IMR-90 (cell line): ENCODE measurements around the gene AMOTL1. TPM values are rescaled to one million over a fixed set of nuclear protein-coding genes. Genes with fewer than 3 reads are reported as not detected.

Experiments
- ATAC-seq: fragments of 200-7000 bp; cut with Tn5 transposase; 2 replicates; pipeline ENCODE4 v1.9.1; 2020; ENCODE audit warnings: low read depth, mild to moderate bottlenecking, moderate library complexity
- BruUV-seq: library from RNA; stranded (reverse); fragments of 400-500 nt; replicated peaks from 2 replicates; lab custom pipeline; 2021; lab: Mats Ljungman, UMichigan
- CTCF ChIA-PET: fragments of 300-600 bp; formaldehyde crosslinking; extraction: SDS; loops from one replicate; lab custom pipeline; 2021; ENCODE audit warnings: antibody characterized with exemption; lab: Yijun Ruan, JAX
- POLR2A ChIA-PET: fragments of 300-600 bp; sonication (Branson Sonifier 250); formaldehyde crosslinking; loops from one replicate; lab custom pipeline; 2022; ENCODE audit warnings: antibody characterized with exemption; ENCODE audit not compliant: unreplicated experiment; lab: Charles Lee
- DNase-seq: peaks from one replicate; pipeline ENCODE4 v3.0.0; 2013
- H2AFZ ChIP-seq: replicated peaks from 2 replicates; pipeline ENCODE3; 2013; ENCODE audit warnings: low read length, mild to moderate bottlenecking; ENCODE audit not compliant: poor library complexity
- H2AK5ac ChIP-seq: 2 replicates; pipeline ENCODE4 v1.6.1; 2013; ENCODE audit warnings: low read depth, low read length, inconsistent platforms
- H2AK9ac ChIP-seq: replicated peaks from 2 replicates; pipeline ENCODE3; 2013; ENCODE audit warnings: mild to moderate bottlenecking, low read depth, low read length, moderate library complexity; ENCODE audit not compliant: poor library complexity
- H2BK120ac ChIP-seq: 2 replicates; pipeline ENCODE4 v1.6.1; 2013; ENCODE audit warnings: low read depth, low read length, inconsistent platforms
- H2BK15ac ChIP-seq: 3 replicates; pipeline ENCODE4 v1.6.1; 2013; ENCODE audit warnings: low read depth, low read length, inconsistent platforms
- H2BK20ac ChIP-seq: 2 replicates; pipeline ENCODE4 v1.6.1; 2013; ENCODE audit warnings: low read depth, mild to moderate bottlenecking, inconsistent platforms, low read length, moderate library complexity
- H2BK5ac ChIP-seq: 2 replicates; pipeline ENCODE4 v1.6.1; 2013; ENCODE audit warnings: mild to moderate bottlenecking, low read depth, low read length, inconsistent platforms; ENCODE audit not compliant: poor library complexity, severe bottlenecking
- H3K14ac ChIP-seq: replicated peaks from 2 replicates; pipeline ENCODE4 v1.6.1; 2013; ENCODE audit warnings: low read depth, low read length, inconsistent platforms
- H3K18ac ChIP-seq: 2 replicates; pipeline ENCODE4 v1.6.1; 2013; ENCODE audit warnings: low read depth, low read length, control low read depth
- H3K23ac ChIP-seq: 2 replicates; pipeline ENCODE4 v1.6.1; 2013; ENCODE audit warnings: low read depth, low read length, inconsistent platforms
- H3K27ac ChIP-seq: 2 replicates; pipeline ENCODE4 v1.5.1; 2013; ENCODE audit warnings: mild to moderate bottlenecking, control low read depth, low read length; ENCODE audit not compliant: insufficient read depth
- H3K27me3 ChIP-seq: 2 replicates; pipeline ENCODE4 v1.6.1; 2013; ENCODE audit warnings: low read length; ENCODE audit not compliant: control insufficient read depth, insufficient read depth
- H3K36me3 ChIP-seq: 2 replicates; pipeline ENCODE4 v1.6.1; 2013; ENCODE audit warnings: low read length, mixed read lengths; ENCODE audit not compliant: control insufficient read depth, insufficient read depth
- H3K4ac ChIP-seq: 2 replicates; pipeline ENCODE4 v1.6.1; 2013; ENCODE audit warnings: low read depth, low read length, inconsistent platforms
- H3K4me1 ChIP-seq: 2 replicates; pipeline ENCODE4 v1.6.1; 2013; ENCODE audit warnings: low read length, mixed read lengths; ENCODE audit not compliant: control insufficient read depth, insufficient read depth
- H3K4me2 ChIP-seq: 2 replicates; pipeline ENCODE4 v1.6.1; 2013; ENCODE audit warnings: low read depth, mild to moderate bottlenecking, control low read depth, low read length, moderate library complexity
- H3K4me3 ChIP-seq: 2 replicates; pipeline ENCODE4 v1.5.1; 2013; ENCODE audit warnings: low read depth, mild to moderate bottlenecking, control low read depth, low read length, moderate library complexity; ENCODE audit not compliant: insufficient read depth
- H3K56ac ChIP-seq: 2 replicates; pipeline ENCODE4 v1.6.1; 2013; ENCODE audit warnings: low read length, inconsistent platforms; ENCODE audit not compliant: insufficient read depth; ENCODE audit errors: extremely low read depth
- H3K79me1 ChIP-seq, 2 experiments: 2 replicates each; pipeline ENCODE4 v1.6.1; 2013; ENCODE audit warnings: low read length in 2 of 2, inconsistent platforms in 1 of 2, low read depth in 1 of 2
- H3K9ac ChIP-seq: 2 replicates; pipeline ENCODE4 v1.6.1; 2013; ENCODE audit warnings: low read depth, low read length, control low read depth
- H3K9me1 ChIP-seq: 2 replicates; pipeline ENCODE4 v1.6.1; 2013; ENCODE audit warnings: low read length, inconsistent platforms; ENCODE audit not compliant: insufficient read depth
- H3K9me3 ChIP-seq: 2 replicates; pipeline ENCODE4 v1.6.1; 2013; ENCODE audit warnings: low read length; ENCODE audit not compliant: control insufficient read depth, insufficient read depth
- H4K20me1 ChIP-seq: 2 replicates; pipeline ENCODE4 v1.6.1; 2013; ENCODE audit warnings: low read length, inconsistent platforms; ENCODE audit not compliant: insufficient read depth
- H4K5ac ChIP-seq: 2 replicates; pipeline ENCODE4 v1.6.1; 2013; ENCODE audit warnings: mild to moderate bottlenecking, low read depth, low read length, control low read depth
- H4K8ac ChIP-seq, 2 experiments: 2 replicates each; pipeline ENCODE4 v1.6.1; 2013; ENCODE audit warnings: low read depth in 2 of 2, low read length in 2 of 2, control low read depth in 1 of 2, inconsistent platforms in 1 of 2
- H4K91ac ChIP-seq: 2 replicates; pipeline ENCODE4 v1.6.1; 2013; ENCODE audit warnings: low read depth, low read length, inconsistent platforms; ENCODE audit not compliant: insufficient read depth
- CHD1 ChIP-seq: IDR thresholded peaks from 2 replicates; pipeline ENCODE4 v1.6.1; 2012; ENCODE audit warnings: low read depth, low read length, improper control_type of control experiment
- FOS ChIP-seq: fragments of 150-350 bp; IDR thresholded peaks from 2 replicates; pipeline ENCODE4 v1.6.1; 2016; ENCODE audit warnings: low read depth, low read length
- MXI1 ChIP-seq: IDR thresholded peaks from 2 replicates; pipeline ENCODE4 v1.6.1; 2012; ENCODE audit warnings: low read depth, mild to moderate bottlenecking, low read length, moderate library complexity, borderline replicate concordance
- NFE2L2 ChIP-seq: fragments of 150-350 bp; IDR thresholded peaks from 2 replicates; pipeline ENCODE4 v1.6.1; 2016; ENCODE audit warnings: low read depth, mild to moderate bottlenecking, low read length
- POLR2A ChIP-seq: IDR thresholded peaks from 2 replicates; pipeline ENCODE4 v1.6.1; 2012; ENCODE audit warnings: mild to moderate bottlenecking, low read depth, low read length
- RCOR1 ChIP-seq: IDR thresholded peaks from 2 replicates; pipeline ENCODE4 v1.6.1; 2012; ENCODE audit warnings: mild to moderate bottlenecking, low read length, improper control_type of control experiment; ENCODE audit not compliant: insufficient replicate concordance
- RFX5 ChIP-seq: IDR thresholded peaks from 2 replicates; pipeline ENCODE4 v1.8.0; 2012; ENCODE audit warnings: low read depth, mild to moderate bottlenecking, low read length, moderate library complexity
- SMC3 ChIP-seq: fragments of 150-350 bp; IDR thresholded peaks from 2 replicates; pipeline ENCODE4 v1.6.1; 2016; ENCODE audit warnings: low read depth, mild to moderate bottlenecking, antibody characterized with exemption, low read length, moderate library complexity
- WGBS, 2 experiments: methylation state at CpG; one replicate each; pipeline versions ENCODE4 v1.1.5 to v1.1.7; 2013; ENCODE audit warnings: missing lambda C conversion rate in 2 of 2; ENCODE audit not compliant: insufficient read length in 1 of 2; ENCODE audit errors: extremely low coverage in 2 of 2; 5-methylcytosine and 5-hydroxymethylcytosine counted together
- dilution Hi-C: fragments of 300-500 bp; cut with HindIII; formaldehyde crosslinking; loops from one replicate; pipeline ENCODE4 v1.14.3; 2018; ENCODE audit warnings: low sequenced_read_pairs; ENCODE audit not compliant: unreplicated experiment
- in situ Hi-C: fragments of 300-500 bp; cut with MboI; formaldehyde crosslinking; loops from 3 replicates; pipeline ENCODE4 v1.14.3; 2019; ENCODE audit warnings: low sequenced_read_pairs, inconsistent platforms, mixed read lengths
- intact Hi-C: fragments of 100-400 bp; cut with micrococcal nuclease; formaldehyde crosslinking; loops from 2 replicates; pipeline ENCODE4 v1.10.0; 2022
- polyA plus RNA-seq, 3 experiments: library from polyadenylated mRNA; depleted of rRNA; stranded (reverse); fragments of >200 nt; gene quantifications; 2 replicates each; pipeline ENCODE4 v1.2.3, GENCODE V29; 2012; ENCODE audit warnings: low replicate concordance in 1 of 3
- total RNA-seq: library from RNA; depleted of rRNA; stranded (reverse); fragments of >200 nt; gene quantifications from 2 replicates; pipeline ENCODE4 v1.2.3, GENCODE V29; 2012
- TF ChIP-seq, protein P1 (sequence below): fragments of 150-350 bp; IDR thresholded peaks from 2 replicates; pipeline ENCODE4 v1.6.1; 2016; ENCODE audit warnings: low read depth, mild to moderate bottlenecking, low read length, moderate library complexity, borderline replicate concordance
- TF ChIP-seq, protein P2 (sequence below): fragments of 150-350 bp; IDR thresholded peaks from 2 replicates; pipeline ENCODE4 v1.6.1; 2017; ENCODE audit warnings: mild to moderate bottlenecking, antibody characterized with exemption, low read length, low read depth
- TF ChIP-seq, protein P3 (sequence below): conservative IDR thresholded peaks from 2 replicates; pipeline ENCODE4 v1.5.1; 2012; ENCODE audit warnings: mild to moderate bottlenecking, low read depth, low read length, improper control_type of control experiment

The AMOTL1 gene
- total and polyA plus RNA-seq, 2 of the 4 experiments (the other 2 are of a cell fraction), result 18.6 to 49.5 TPM

DNA sequence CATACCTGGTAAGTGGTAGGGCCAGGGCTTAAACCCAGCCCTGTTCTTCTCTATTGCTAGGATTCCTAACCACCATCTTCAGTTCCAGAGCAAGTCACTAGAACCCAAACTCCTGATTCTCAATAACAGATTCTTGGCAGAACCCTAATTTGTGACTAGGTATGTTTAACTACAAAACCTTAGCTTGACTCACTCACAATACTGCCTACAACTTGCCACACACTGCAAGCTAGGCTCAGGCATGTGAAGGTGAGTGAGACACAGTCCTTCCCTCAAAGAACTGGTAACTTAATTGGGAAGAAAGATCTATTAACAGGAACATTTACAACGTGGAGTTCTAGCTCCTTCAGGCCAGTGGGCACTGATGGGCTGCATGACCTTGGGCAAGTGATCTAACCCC, 14.5 kb upstream of the AMOTL1 start:
- Histone ChIP-seq H2BK15ac (no peak overlapping the region), H2BK120ac (no peak overlapping the region), H3K9me1 (no peaks in the 10 kb centered on the region; the same call in 1 of the 2 replicates), H3K14ac (no peak overlapping the region), H3K27ac (no peak overlapping the region), H2BK20ac (no peak overlapping the region), H4K5ac (no peak overlapping the region), H3K9me3 (no peaks in the 10 kb centered on the region), H3K4me3 (no peak overlapping the region), H2AFZ (no peak overlapping the region), H3K36me3 (no peaks in the 10 kb centered on the region), H2AK5ac (no peak overlapping the region), H3K23ac (no peak overlapping the region), H3K56ac (no peak overlapping the region), H3K9ac (no peak overlapping the region), H2AK9ac (no peak overlapping the region), H3K4me1 (peaks cover 10% of the 10 kb centered on the region), H3K4me2 (no peak overlapping the region), H4K8ac (no peak overlapping the region), H4K91ac (no peak overlapping the region), H3K79me1 (no peaks in the 10 kb centered on the region), H3K18ac (no peak overlapping the region), H2BK5ac (no peak overlapping the region), H4K20me1 (no peaks in the 10 kb centered on the region), H3K27me3 (no peaks in the 10 kb centered on the region), H3K4ac (no peak overlapping the region)
- ATAC-seq (no peak), DNase-seq (no peak)
- CTCF ChIA-PET, result interaction anchor here (0.6 to 2.3 kb wide), 3 partner anchors 12 to 198 kb away, joined by 3 to 8 read pairs (median 3); no protein-coding TSS in a partner anchor
- POLR2A ChIA-PET, result no interaction called here
- dilution Hi-C loops (no loop called here), in situ Hi-C loops (loop anchor here (25.0 kb wide), 1 partner anchor 616 kb away; the partner anchor contains the start of gene PANX1), intact Hi-C loops (no loop called here)
- no TSS peak for BruUV-seq
- TF ChIP-seq, protein P1, sequence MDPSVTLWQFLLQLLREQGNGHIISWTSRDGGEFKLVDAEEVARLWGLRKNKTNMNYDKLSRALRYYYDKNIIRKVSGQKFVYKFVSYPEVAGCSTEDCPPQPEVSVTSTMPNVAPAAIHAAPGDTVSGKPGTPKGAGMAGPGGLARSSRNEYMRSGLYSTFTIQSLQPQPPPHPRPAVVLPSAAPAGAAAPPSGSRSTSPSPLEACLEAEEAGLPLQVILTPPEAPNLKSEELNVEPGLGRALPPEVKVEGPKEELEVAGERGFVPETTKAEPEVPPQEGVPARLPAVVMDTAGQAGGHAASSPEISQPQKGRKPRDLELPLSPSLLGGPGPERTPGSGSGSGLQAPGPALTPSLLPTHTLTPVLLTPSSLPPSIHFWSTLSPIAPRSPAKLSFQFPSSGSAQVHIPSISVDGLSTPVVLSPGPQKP, result no peak
- TF ChIP-seq, protein P2, sequence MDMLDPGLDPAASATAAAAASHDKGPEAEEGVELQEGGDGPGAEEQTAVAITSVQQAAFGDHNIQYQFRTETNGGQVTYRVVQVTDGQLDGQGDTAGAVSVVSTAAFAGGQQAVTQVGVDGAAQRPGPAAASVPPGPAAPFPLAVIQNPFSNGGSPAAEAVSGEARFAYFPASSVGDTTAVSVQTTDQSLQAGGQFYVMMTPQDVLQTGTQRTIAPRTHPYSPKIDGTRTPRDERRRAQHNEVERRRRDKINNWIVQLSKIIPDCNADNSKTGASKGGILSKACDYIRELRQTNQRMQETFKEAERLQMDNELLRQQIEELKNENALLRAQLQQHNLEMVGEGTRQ, result no peak
- TF ChIP-seq SMC3 (no peak), RFX5 (no peak), MXI1 (no peak), FOS (no peak), RCOR1 (no peak), POLR2A (no peak), CHD1 (no peak), NFE2L2 (no peak)
- TF ChIP-seq, protein P3, sequence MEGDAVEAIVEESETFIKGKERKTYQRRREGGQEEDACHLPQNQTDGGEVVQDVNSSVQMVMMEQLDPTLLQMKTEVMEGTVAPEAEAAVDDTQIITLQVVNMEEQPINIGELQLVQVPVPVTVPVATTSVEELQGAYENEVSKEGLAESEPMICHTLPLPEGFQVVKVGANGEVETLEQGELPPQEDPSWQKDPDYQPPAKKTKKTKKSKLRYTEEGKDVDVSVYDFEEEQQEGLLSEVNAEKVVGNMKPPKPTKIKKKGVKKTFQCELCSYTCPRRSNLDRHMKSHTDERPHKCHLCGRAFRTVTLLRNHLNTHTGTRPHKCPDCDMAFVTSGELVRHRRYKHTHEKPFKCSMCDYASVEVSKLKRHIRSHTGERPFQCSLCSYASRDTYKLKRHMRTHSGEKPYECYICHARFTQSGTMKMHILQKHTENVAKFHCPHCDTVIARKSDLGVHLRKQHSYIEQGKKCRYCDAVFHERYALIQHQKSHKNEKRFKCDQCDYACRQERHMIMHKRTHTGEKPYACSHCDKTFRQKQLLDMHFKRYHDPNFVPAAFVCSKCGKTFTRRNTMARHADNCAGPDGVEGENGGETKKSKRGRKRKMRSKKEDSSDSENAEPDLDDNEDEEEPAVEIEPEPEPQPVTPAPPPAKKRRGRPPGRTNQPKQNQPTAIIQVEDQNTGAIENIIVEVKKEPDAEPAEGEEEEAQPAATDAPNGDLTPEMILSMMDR, result no peak
- no CpG with 5 or more reads among the region's 1 CpG for WGBS, 2 experiments
